Head of caudate nucleus (tissue), 42 donors: ENCODE data around the gene CAPN15.

Source experiments
- DNase-seq, 42 donors: peaks; one replicate each; pipeline versions ENCODE4 v3.0.0 to v3.0.0-alpha.2; 2020 to 2021; ENCODE audit warnings: mixed read lengths in 7 of 42
- intact Hi-C: fragments of 100-400 bp; cut with DNase I; formaldehyde crosslinking; loops from one replicate; pipeline ENCODE4 v1.15.0; 2022

CAPN15 gene

DNA sequence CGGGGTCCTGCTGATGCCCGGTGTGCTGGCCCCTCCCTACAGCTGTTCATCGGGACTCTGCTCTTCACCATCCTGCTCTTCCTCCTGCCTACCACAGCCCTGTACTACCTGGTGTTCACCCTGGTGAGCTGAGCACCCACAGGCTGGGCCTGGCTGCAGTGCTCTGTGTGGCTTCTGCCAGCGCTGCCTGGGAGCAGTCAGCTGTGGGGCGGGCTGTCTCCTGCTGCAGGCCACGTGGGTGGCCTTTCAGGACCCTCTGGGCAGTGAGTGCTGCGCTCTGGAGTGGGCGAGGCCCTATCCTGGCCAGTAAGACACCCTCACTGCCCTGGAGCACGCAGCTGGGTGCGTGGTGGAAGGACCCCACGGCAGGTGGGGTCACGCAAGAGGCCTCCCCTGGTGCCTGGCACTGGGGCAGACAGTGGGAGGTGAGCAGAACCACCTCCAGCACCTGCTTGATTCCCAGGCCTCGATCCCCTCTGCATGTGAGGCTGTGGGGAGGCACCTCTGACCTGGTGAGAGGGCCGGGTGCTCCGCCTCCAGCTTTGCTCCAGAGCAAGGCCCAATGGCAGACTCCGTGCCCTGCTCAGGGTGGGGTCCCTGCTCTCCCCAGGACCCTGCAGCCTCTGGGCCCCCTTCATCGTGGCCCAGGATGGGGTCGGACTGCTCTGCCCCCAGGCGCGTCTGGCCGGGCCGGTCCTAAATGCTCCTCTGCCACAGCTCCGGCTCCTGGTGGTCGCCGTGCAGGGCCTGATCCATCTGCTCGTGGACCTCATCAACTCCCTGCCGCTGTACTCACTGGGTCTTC, 52.8 kb downstream of the CAPN15 start:
- no peak for DNase-seq
- intact Hi-C loops, result no loop called here

DNA sequence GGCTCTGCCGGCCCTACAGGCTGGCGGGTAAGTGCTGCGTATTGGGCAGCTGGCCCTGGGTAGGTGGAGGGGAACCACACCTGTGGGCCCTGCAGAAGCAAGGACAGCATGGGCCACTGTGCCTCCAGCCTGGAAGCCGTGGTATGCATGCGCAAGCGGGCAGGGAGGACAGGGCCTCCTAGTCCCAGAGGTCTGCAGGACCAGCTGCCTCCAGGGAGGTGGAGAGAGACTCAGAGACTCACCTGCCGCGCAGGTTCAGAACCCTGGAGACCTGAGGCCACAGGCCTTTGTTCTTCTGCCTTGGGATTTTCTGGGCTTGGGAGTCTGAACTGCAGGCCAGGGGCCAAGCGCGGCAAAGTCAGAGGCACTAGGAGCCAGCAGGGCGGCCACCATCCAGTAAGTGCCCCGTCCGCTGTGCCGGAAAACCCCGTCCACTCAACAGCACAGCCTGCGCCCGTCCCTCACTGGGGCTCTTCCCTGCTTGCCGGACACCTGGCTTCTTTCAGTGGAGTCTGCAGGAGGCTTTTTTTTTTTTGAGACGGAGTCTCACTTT, 53.5 kb downstream of the CAPN15 start:
- intact Hi-C loops, result no loop called here
- DNase-seq, result no peak

- no peak for DNase-seq
- intact Hi-C loops, result no loop called here
Observed at GRCh38 chr16:582218-582613, 54.7 kb downstream of the CAPN15 start.

- intact Hi-C loops, result no loop called here
- DNase-seq, result no peak
Observed at GRCh38 chr16:582614-583331, 55.3 kb downstream of the CAPN15 start.

DNA sequence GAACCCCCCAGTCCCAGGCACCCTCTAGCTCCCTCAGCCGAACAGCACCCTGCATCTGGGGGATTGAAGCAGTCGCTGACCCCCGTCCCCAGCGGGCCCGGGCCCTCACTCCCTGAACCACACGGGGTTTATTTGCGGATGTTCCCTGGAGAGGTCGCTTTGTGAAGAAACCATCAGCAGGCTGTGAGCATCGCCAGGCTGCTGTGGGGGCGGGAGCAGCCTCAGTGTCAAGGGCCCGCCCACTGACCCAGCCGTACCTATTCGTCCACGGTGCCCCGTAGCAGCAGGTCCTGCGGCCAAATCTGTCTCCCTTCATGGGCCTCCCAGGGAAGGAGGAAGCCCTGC, 55.9 kb downstream of the CAPN15 start:
- intact Hi-C loops, result no loop called here
- DNase-seq, result no peak

DNA sequence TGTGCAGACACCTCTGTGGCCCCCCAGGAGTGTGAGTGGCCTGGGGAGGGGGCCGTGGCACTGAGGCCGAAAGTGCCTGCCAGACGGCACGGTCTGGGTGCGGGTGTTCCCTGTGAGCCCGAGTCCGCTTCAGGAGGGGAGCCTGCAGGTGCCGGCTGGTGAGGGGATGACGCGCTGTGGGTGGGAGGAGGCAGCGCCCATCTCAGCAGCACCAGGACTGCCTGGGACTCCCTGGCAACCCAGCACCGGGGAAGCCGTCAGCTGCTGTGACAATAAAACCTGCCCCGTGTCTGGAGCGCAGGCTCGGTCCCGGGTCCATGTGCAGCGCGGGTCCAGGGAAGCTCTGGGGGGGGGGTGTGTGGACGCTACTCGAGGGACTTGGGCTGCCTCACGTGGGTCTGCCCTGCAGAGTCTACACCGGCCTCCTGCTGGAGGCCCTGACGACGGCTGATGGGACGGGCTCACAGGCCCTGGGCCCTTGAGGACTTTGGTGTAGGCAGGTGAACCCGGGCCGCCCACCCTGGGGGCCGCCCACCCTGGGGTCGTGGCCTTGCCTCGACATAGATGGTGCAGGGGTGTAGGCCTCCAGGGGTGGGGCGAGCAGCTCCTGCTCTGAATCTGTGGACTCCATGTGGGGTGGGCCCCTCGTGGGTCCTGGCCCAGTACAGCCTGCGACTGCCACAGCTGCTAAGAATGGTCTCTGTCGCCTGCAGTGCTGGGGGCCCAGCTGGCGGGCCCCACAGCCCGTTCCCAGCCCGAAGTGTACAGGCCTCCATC, 56.5 kb downstream of the CAPN15 start:
- peak in 31 of 42 donors; percentile 23 to 77 (median 54) for DNase-seq
- intact Hi-C loops, result no loop called here

GRCh38 chr16:585351-585750, 57.8 kb downstream of the CAPN15 start:
- DNase-seq, result no peak
- intact Hi-C loops, result no loop called here

DNA sequence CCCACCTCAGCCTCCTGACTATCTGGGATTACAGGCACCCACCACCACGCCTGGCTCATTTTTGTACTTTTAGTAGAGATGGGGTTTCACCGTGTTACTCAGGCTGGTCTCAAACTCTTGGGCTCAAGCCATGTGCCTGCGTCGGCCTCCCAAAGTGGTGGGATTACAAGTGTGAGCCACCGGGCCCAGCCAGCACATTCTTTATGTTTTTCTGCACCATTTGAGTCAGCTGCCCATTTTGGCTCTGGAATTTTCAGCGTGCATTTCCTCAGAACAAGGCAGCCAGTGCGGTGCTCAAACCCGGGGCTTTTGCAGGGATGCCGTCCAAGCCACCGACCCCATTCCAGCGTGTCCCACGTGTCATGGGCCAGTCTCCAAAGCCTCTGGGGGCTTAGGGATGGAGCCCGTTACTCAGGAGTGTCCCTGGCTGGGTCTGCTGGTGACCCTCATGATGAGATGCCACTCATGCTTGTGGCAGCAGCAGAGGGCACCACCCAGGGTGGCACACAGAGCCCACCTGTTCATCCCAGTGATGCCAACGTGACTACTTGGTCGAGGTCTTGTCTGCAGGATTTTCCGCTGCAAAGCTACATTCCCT, 58.6 kb downstream of the CAPN15 start:
- DNase-seq, result no peak
- intact Hi-C loops, result no loop called here

DNA sequence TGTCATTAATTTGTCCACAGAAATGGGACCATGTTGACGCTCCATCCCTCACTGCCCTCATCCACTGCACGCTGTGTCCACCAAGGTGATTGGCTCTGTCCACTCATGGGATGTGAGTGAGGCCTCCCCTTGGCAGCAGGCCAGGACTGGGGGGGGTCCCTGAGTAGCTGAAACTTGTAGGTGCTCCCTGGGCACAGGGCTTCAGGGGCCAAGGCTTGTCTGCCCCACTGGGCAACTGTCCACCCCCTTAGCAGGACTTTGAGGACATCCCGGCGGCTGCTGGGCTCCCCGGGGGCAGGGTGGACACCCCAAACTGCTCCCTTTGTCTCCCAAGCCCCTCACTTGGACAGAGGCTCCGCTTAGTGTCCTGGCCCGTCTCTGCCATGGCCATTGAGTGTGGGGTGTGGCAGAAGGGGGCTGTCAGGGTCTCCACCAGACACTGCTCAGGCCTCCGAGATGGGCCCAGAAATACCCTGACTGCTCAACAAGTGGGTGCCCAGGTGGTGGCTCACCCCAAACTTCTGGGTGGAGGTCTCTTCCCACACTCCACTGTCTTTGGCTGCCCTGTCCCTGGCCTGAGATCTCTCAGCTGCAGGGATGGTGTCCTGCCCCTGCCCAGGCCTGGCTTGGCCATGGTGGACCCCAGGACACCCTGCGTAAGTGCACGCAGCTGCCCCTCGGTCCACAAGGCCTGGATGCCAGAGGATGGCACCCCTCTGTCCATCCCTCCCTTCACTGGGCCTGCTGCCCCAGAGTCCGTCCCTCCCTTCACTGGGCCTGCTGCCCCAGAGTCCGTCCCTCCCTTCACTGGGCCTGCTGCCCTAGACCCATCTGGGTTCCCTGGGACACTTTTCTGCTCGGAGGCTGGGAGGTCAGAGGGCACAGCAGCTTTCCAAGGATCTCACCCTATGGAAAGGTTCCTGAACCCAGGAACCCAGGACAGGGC, 59.4 kb downstream of the CAPN15 start:
- DNase-seq, result peak in 4 of 42 donors; percentile 50 to 61 (median 53)
- intact Hi-C loops, result no loop called here

DNA sequence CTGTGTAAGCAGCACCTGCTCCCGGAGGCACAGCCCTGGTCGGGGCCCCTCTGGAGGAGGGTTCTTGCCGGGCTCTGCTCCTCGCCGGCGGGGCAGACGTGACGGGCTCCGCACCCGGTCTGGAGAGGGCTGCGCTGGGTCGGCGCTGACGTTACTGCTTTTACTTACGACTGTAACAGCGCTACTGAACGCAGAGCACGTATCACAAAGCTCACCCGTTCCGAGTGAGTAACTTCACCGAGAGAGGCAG, 61.1 kb downstream of the CAPN15 start:
- DNase-seq, result peak in 14 of 42 donors; percentile 32 to 58 (median 42)
- intact Hi-C loops, result no loop called here

GRCh38 chr16:588889-589657, 61.6 kb downstream of the CAPN15 start:
- DNase-seq, result peak; percentile 97 to 99 (median 98)
- intact Hi-C loops, result no loop called here

- peak; percentile 98 to 100 (median 99) for DNase-seq
- intact Hi-C loops, result no loop called here
Observed at GRCh38 chr16:589658-590187, 62.2 kb downstream of the CAPN15 start, which contains the start of gene RAB40C. TSS of gene RAB40C (plus strand) at chr16:590066. CDS start at chr16:590292, 226 bp downstream.

- intact Hi-C loops, result no loop called here
Observed at GRCh38 chr16:590188-590814, 62.8 kb downstream of the CAPN15 start.

GRCh38 chr16:590815-591200, 63.3 kb downstream of the CAPN15 start:
- DNase-seq, result no peak
- intact Hi-C loops, result no loop called here

More at GRCh38 chr16:590188-590814, 62.8 kb downstream of the CAPN15 start:
- DNase-seq, result peak in 1 of 42 donors; percentile 37

DNA sequence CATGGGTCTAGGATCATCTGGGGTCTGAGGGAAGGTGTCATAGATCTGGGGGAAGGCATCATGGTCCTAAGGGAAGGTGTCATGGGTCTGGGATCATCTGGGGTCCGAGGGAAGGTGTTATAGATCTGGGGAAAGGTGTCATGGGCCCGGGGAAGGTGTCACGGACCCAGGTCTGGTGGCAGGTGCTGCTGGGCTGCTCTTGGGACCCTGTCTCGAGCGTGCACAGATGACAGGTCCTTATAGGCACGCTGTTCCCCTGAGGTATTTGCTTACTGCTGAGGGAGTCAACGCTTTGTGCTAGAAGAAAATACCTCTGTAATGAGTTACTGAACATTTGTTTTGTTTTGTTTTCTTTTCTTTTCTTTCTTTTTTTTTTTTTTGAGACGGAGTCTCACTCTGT, 63.7 kb downstream of the CAPN15 start:
- DNase-seq, result no peak
- intact Hi-C loops, result no loop called here

DNA sequence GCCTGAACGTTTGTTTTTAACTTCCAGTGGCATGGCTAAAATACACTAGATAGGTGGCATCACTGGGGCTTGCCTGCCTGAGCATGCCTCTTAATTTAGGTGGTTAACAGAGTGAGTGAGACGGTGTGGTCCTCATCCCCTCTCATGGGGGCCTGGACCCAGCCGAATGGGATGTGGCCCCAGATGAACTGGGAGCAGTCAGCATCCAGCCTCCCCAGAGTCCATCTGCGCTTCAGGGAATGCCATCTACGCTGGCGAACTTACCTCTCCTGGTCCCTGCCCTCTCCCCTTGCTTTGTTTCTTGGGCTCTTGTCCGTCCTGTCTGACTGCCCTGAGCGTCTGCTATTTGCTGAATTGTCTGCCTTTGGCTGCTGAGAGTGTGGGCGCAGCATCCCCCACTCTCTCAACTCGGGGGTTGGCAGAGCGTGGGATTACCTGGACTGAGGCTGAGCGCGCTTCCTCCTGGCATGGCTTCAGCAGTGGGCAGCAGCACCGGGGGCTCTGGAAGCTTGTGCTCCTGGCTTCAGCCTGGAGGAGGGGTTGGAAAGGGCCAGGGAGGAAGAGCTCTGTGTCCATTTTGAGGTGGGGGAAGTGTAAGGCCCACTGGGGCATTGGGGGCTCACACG, 64.5 kb downstream of the CAPN15 start:
- no peak for DNase-seq

More for the DNA sequence above, 64.5 kb downstream of the CAPN15 start:
- intact Hi-C loops, result no loop called here
